ENCODE data around the gene C1QTNF3. TPM values are rescaled to one million over a fixed set of nuclear protein-coding genes. Genes with fewer than 3 reads are reported as not detected.

The C1QTNF3 gene
- total RNA-seq, 2 experiments from 2014 or later: 3.6 to 7.5 TPM

GRCh38 chr5:34040472-34040871 is 2.5 kb downstream of the C1QTNF3 start:
- Histone ChIP-seq H2AFZ (ENCODE audit: low read length) (no peak overlapping the region), H3K27ac (ENCODE audit: low read depth, low read length, poor library complexity, severe bottlenecking) (no peak overlapping the region), H3K36me3 (ENCODE audit: insufficient read depth, low read length) (no peaks in the 10 kb centered on the region), H3K9me3 (ENCODE audit: low read length) (no peaks in the 10 kb centered on the region), H3K4me3 (ENCODE audit: low read depth, low read length, poor library complexity, severe bottlenecking) (no peak overlapping the region), H3K9me2 (ENCODE audit: insufficient read depth, low read length) (no peaks in the 10 kb centered on the region), H3K79me2 (ENCODE audit: insufficient read depth, low read depth, low read length) (no peaks in the 10 kb centered on the region), H3K4me2 (ENCODE audit: low read length) (no peak overlapping the region), H3K4me1 (ENCODE audit: insufficient read depth, low read length, poor library complexity, severe bottlenecking) (no peaks in the 10 kb centered on the region), H4K20me1 (ENCODE audit: insufficient read depth, low read length) (no peaks in the 10 kb centered on the region)
- no peak for DNase-seq (ENCODE audit: low spot score)
- intact Hi-C loops (cut with micrococcal nuclease; ENCODE audit: unreplicated experiment): no loop called here
- CTCF ChIA-PET (ENCODE audit: unreplicated experiment): no interaction called here
- TF ChIP-seq EZH2phosphoT487 (IDR thresholded peaks at IDR 0.05; ENCODE audit: borderline replicate concordance, low read depth, low read length) (no peak), CTCF (conservative IDR thresholded peaks at IDR 0.05; ENCODE audit: low read length) (no peak)
- POLR2A ChIA-PET: interaction anchor here (0.6 to 1.4 kb wide), 3 partner anchors 12 to 390 kb away, joined by 4 to 8 read pairs (median 5); no protein-coding TSS in a partner anchor
- BruUV-seq (replicated peaks): no TSS peak

- Histone ChIP-seq H3K36me3 (ENCODE audit: insufficient read depth, low read length) (no peaks in the 10 kb centered on the region), H3K4me1 (ENCODE audit: insufficient read depth, low read length, poor library complexity, severe bottlenecking) (no peaks in the 10 kb centered on the region), H4K20me1 (ENCODE audit: insufficient read depth, low read length) (no peaks in the 10 kb centered on the region), H3K4me3 (ENCODE audit: low read depth, low read length, poor library complexity, severe bottlenecking) (no peak overlapping the region), H2AFZ (ENCODE audit: low read length) (no peak overlapping the region), H3K9me3 (ENCODE audit: low read length) (no peaks in the 10 kb centered on the region), H3K27ac (ENCODE audit: low read depth, low read length, poor library complexity, severe bottlenecking) (no peak overlapping the region), H3K79me2 (ENCODE audit: insufficient read depth, low read depth, low read length) (no peaks in the 10 kb centered on the region), H3K4me2 (ENCODE audit: low read length) (no peak overlapping the region), H3K9me2 (ENCODE audit: insufficient read depth, low read length) (no peaks in the 10 kb centered on the region)
- BruUV-seq (replicated peaks): no TSS peak
- ChIA-PET POLR2A (interaction anchor here (1.4 kb wide), 1 partner anchor 13 kb away, joined by 5 read pairs; no protein-coding TSS in a partner anchor), CTCF (ENCODE audit: unreplicated experiment) (no interaction called here)
- intact Hi-C loops (cut with micrococcal nuclease; ENCODE audit: unreplicated experiment): no loop called here
- no peak for TF ChIP-seq CTCF (conservative IDR thresholded peaks at IDR 0.05; ENCODE audit: low read length)
- TF ChIP-seq EZH2phosphoT487 (IDR thresholded peaks at IDR 0.05; ENCODE audit: borderline replicate concordance, low read depth, low read length): no peak
- DNase-seq (ENCODE audit: low spot score): no peak
Measured at GRCh38 chr5:34039398-34040157, 3.4 kb downstream of the C1QTNF3 start.

- no TSS peak for BruUV-seq (replicated peaks)
- H3K79me2 ChIP-seq (ENCODE audit: insufficient read depth, low read depth, low read length): no peaks in the 10 kb centered on the region
- ChIA-PET CTCF (ENCODE audit: unreplicated experiment) (no interaction called here), POLR2A (no interaction called here)
- H3K36me3 ChIP-seq (ENCODE audit: insufficient read depth, low read length): no peaks in the 10 kb centered on the region
- no peak for TF ChIP-seq CTCF (conservative IDR thresholded peaks at IDR 0.05; ENCODE audit: low read length)
- no peak for DNase-seq (ENCODE audit: low spot score)
- H3K9me2 ChIP-seq (ENCODE audit: insufficient read depth, low read length): no peaks in the 10 kb centered on the region
- no peak overlapping the region for H3K4me2 ChIP-seq (ENCODE audit: low read length)
- no peaks in the 10 kb centered on the region for H4K20me1 ChIP-seq (ENCODE audit: insufficient read depth, low read length)
- H3K4me3 ChIP-seq (ENCODE audit: low read depth, low read length, poor library complexity, severe bottlenecking): no peak overlapping the region
- no peaks in the 10 kb centered on the region for H3K4me1 ChIP-seq (ENCODE audit: insufficient read depth, low read length, poor library complexity, severe bottlenecking)
- intact Hi-C loops (cut with micrococcal nuclease; ENCODE audit: unreplicated experiment): no loop called here
- H3K27ac ChIP-seq (ENCODE audit: low read depth, low read length, poor library complexity, severe bottlenecking): no peak overlapping the region
- no peak overlapping the region for H2AFZ ChIP-seq (ENCODE audit: low read length)
- H3K9me3 ChIP-seq (ENCODE audit: low read length): no peaks in the 10 kb centered on the region
Measured at GRCh38 chr5:34038838-34039237, 4.2 kb downstream of the C1QTNF3 start.

Data from OCI-LY7 (cell line).